Activated CD8-positive, alpha-beta T cell treated with anti-CD3 and anti-CD28 coated beads for 36 hours (primary cell): ENCODE results near the gene GTF3A. TPM values are rescaled to one million over a fixed set of nuclear protein-coding genes. Genes with fewer than 3 reads are reported as not detected.

Experiments used
- ATAC-seq: fragments of 200-7000 bp; cut with Tn5 transposase; one replicate; pipeline ENCODE4 v1.10.0; 2021; ENCODE audit warnings: mild to moderate bottlenecking, moderate library complexity
- CTCF ChIA-PET: fragments of 350-600 bp; sonication (Branson Sonifier 250); formaldehyde crosslinking; loops from one replicate; lab custom pipeline; 2021; ENCODE audit warnings: antibody characterized with exemption; lab: Charles Lee
- POLR2A ChIA-PET: fragments of 350-600 bp; sonication (Branson Sonifier 250); formaldehyde crosslinking; loops from one replicate; lab custom pipeline; 2021; ENCODE audit warnings: antibody characterized with exemption; lab: Charles Lee
- DNase-seq: peaks from one replicate; pipeline ENCODE4 v3.0.0-alpha.2; 2020
- H3K27ac Mint-ChIP-seq: one replicate; pipeline ENCODE4 v1.8.0; 2021; ENCODE audit warnings: mild to moderate bottlenecking, mixed read lengths
- H3K27me3 Mint-ChIP-seq: one replicate; pipeline ENCODE4 v1.8.0; 2021; ENCODE audit warnings: mixed read lengths
- H3K36me3 Mint-ChIP-seq: one replicate; pipeline ENCODE4 v1.8.0; 2021; ENCODE audit warnings: low read depth, mixed read lengths
- H3K4me1 Mint-ChIP-seq: one replicate; pipeline ENCODE4 v1.8.0; 2021; ENCODE audit warnings: low read depth, mixed read lengths
- H3K4me3 Mint-ChIP-seq: one replicate; pipeline ENCODE4 v1.8.0; 2021; ENCODE audit warnings: mild to moderate bottlenecking, moderate library complexity, mixed read lengths
- H3K9me3 Mint-ChIP-seq: one replicate; pipeline ENCODE4 v1.8.0; 2021; ENCODE audit warnings: mixed read lengths
- CTCF ChIP-seq: fragments of 200-600 bp; IDR thresholded peaks from one replicate; pipeline ENCODE4 v1.8.0; 2022; ENCODE audit warnings: antibody characterized with exemption, mild to moderate bottlenecking
- intact Hi-C: fragments of 100-400 bp; cut with micrococcal nuclease; formaldehyde crosslinking; loops from one replicate; pipeline ENCODE4 v1.10.0; 2022
- total RNA-seq, 2 experiments: library from RNA; stranded (reverse); gene quantifications; one replicate each; pipeline ENCODE4 v1.2.3, GENCODE V29; 2021

GTF3A gene
- total RNA-seq, 2 experiments from 2014 or later: 278 to 282 TPM

DNA sequence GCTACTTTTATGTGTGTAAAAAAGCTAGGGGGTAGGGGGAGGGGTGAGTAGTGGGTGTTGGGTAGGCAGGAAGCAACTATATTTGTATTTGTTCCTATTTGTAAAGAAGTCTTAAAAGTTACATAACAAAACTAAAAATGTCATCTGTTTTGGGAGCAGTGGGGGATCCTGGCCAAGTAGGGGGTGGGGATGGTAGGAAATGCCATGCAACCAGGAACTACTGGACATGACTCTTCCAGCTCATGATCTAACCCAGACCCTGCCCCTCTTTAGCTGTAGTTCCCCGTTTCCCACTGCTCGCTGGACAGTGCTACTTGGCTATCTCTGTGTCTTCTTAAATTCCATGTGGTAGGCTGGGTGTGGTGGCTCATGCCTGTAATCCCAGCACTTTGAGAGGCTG is 3.2 kb downstream of the GTF3A start:
- Mint-ChIP-seq H3K4me3 (peak overlapping the region; percentile 84), H3K27me3 (no peaks in the 10 kb centered on the region), H3K27ac (peak overlapping the region; percentile 96), H3K36me3 (peaks cover 63% of the 10 kb centered on the region), H3K9me3 (no peaks in the 10 kb centered on the region), H3K4me1 (peaks cover 57% of the 10 kb centered on the region)
- POLR2A ChIA-PET: interaction anchor here (0.8 to 5.2 kb wide), 4 partner anchors 12 to 22 kb away, joined by 3 to 48 read pairs (median 6); partner anchors contain the start of gene MTIF3
- intact Hi-C loops: loop anchor here (2.0 to 10.0 kb wide), 3 partner anchors 23 to 197 kb away; partner anchors contain the start of genes LNX2, MTIF3, POLR1D and RPL21
- no peak for DNase-seq
- no peak for ATAC-seq
- TF ChIP-seq CTCF: no peak
- CTCF ChIA-PET: interaction anchor here (1.1 to 5.5 kb wide), 4 partner anchors 23 to 66 kb away, joined by 3 to 35 read pairs (median 4); partner anchors contain the start of gene MTIF3

DNA sequence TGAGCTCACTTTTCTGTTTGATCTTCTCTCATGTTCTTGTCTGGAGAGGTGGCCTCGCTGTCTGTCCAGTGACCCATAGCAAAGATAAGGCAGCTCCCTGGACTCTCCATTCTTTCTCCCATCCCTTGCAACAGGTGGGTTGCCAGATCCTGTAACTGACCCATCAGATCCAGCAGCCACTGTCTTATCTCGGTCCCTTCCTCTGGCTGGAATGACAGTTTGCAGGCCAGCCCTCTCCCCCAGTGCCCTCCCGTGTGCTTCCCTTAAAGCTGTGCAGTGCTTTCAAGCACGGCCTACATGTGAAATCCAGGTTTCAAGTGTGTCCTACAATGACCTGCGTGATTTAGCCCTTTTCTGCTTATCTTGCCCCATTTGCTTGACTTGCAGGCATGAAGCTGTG is 3.7 kb downstream of the GTF3A start:
- Mint-ChIP-seq H3K27ac (peak overlapping the region; percentile 96), H3K9me3 (no peaks in the 10 kb centered on the region), H3K36me3 (peaks cover 68% of the 10 kb centered on the region), H3K27me3 (no peaks in the 10 kb centered on the region), H3K4me1 (peaks cover 59% of the 10 kb centered on the region), H3K4me3 (peak overlapping the region; percentile 84)
- no peak for ATAC-seq
- intact Hi-C loops: loop anchor here (10.0 kb wide), 2 partner anchors 173 to 197 kb away; partner anchors contain the start of genes LNX2, POLR1D and RPL21
- no peak for DNase-seq
- ChIA-PET CTCF (interaction anchor here (5.5 kb wide), 1 partner anchor 22 kb away, joined by 35 read pairs; the partner anchor contains the start of gene MTIF3), POLR2A (interaction anchor here (0.8 to 5.2 kb wide), 4 partner anchors 11 to 22 kb away, joined by 3 to 48 read pairs (median 6); partner anchors contain the start of gene MTIF3)
- no peak for TF ChIP-seq CTCF

GRCh38 chr13:27432180-27432579 is 7.8 kb downstream of the GTF3A start:
- DNase-seq (no peak), ATAC-seq (peak; percentile 28)
- POLR2A ChIA-PET: interaction anchor here (1.9 to 3.1 kb wide), 2 partner anchors 12 to 18 kb away, joined by 8 to 15 read pairs; partner anchors contain the start of gene MTIF3
- no peaks in the 10 kb centered on the region for H3K9me3 Mint-ChIP-seq
- peaks cover 70% of the 10 kb centered on the region for H3K36me3 Mint-ChIP-seq
- CTCF ChIA-PET: interaction anchor here (1.7 kb wide), 1 partner anchor 11 kb away, joined by 4 read pairs; no protein-coding TSS in a partner anchor
- H3K4me1 Mint-ChIP-seq: peaks cover 57% of the 10 kb centered on the region
- peak overlapping the region; percentile 84 for H3K27ac Mint-ChIP-seq
- H3K4me3 Mint-ChIP-seq: no peak overlapping the region
- intact Hi-C loops: no loop called here
- no peaks in the 10 kb centered on the region for H3K27me3 Mint-ChIP-seq
- no peak for TF ChIP-seq CTCF

DNA sequence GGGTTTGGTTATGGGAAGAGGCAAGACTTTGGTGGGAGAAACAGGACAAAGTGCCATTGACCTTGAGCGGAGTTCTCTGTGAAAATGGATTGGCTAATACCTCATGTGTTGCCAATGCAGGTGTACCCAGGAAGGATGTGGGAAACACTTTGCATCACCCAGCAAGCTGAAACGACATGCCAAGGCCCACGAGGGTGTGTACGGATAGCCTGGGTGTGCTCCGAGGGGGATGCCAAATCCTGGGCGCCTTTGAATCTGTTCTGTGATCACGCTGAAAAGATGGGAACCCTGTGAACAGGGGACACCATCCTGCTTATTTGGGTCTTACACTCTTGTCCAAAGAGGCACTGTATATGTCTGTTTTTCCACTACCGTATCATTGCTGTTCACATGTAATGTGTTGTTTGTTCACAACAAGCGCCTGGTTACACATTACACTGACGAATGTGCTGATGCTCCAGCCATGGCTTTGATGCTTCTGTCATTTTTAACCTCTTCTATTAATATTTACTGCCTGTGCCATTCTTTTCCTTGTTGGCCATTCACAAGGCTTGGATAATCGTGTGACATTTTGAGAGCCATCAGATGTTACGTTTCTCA is 8.3 kb downstream of the GTF3A start:
- H3K4me3 Mint-ChIP-seq: no peak overlapping the region

More for the DNA sequence above, 8.3 kb downstream of the GTF3A start:
- peaks cover 68% of the 10 kb centered on the region for H3K36me3 Mint-ChIP-seq
- ChIA-PET CTCF (interaction anchor here (1.7 kb wide), 1 partner anchor 10 kb away, joined by 4 read pairs; no protein-coding TSS in a partner anchor), POLR2A (interaction anchor here (0.6 to 3.1 kb wide), 4 partner anchors 12 to 187 kb away, joined by 3 to 15 read pairs (median 6); partner anchors contain the start of genes LNX2 and MTIF3)
- H3K27ac Mint-ChIP-seq: peak overlapping the region; percentile 84
- DNase-seq (no peak), ATAC-seq (peak; percentile 37)
- intact Hi-C loops: no loop called here
- H3K4me1 Mint-ChIP-seq: peaks cover 54% of the 10 kb centered on the region
- no peak for TF ChIP-seq CTCF
- H3K9me3 Mint-ChIP-seq: no peaks in the 10 kb centered on the region
- H3K27me3 Mint-ChIP-seq: no peaks in the 10 kb centered on the region
